GM19023 (cell line): ENCODE data around the gene EGFR.

ENCODE experiments used
- ATAC-seq: cut with Tn5 transposase; IDR thresholded peaks from one replicate; pipeline ENCODE4 v1.9.1; 2021; ENCODE audit warnings: mild to moderate bottlenecking, moderate library complexity; ENCODE audit not compliant: unreplicated experiment

Gene EGFR

GRCh38 chr7:55018361-55019190 is at the start of gene EGFR:
EGFR (plus strand) TSS chr7:55019017; CDS start chr7:55019278, 261 bp downstream.
- ATAC-seq = no peak

GRCh38 chr7:54969208-54969967 is 49.4 kb upstream of the EGFR start:
- no peak for ATAC-seq

GRCh38 chr7:54972733-54973294 is 46.0 kb upstream of the EGFR start:
- ATAC-seq = no peak

GRCh38 chr7:54978364-54979116 is 40.3 kb upstream of the EGFR start:
- ATAC-seq = no peak

GRCh38 chr7:54980521-54980920 is 38.3 kb upstream of the EGFR start:
- ATAC-seq = no peak

- no peak for ATAC-seq
Observed at GRCh38 chr7:54981913-54982312, 36.9 kb upstream of the EGFR start.

- ATAC-seq = no peak
Observed at GRCh38 chr7:54985426-54986330, 33.1 kb upstream of the EGFR start.

- ATAC-seq = no peak
Observed at GRCh38 chr7:54986716-54987115, 32.1 kb upstream of the EGFR start.

GRCh38 chr7:54987772-54988171 is 31.0 kb upstream of the EGFR start:
- ATAC-seq = no peak

- no peak for ATAC-seq
Observed at GRCh38 chr7:54988516-54988915, 30.3 kb upstream of the EGFR start.

GRCh38 chr7:54989453-54990225 is 29.2 kb upstream of the EGFR start:
- ATAC-seq = no peak

GRCh38 chr7:54991341-54991740 is 27.5 kb upstream of the EGFR start:
- no peak for ATAC-seq

- no peak for ATAC-seq
Observed at GRCh38 chr7:54992871-54993475, 25.8 kb upstream of the EGFR start.

- ATAC-seq = no peak
Observed at GRCh38 chr7:54995166-54995565, 23.7 kb upstream of the EGFR start.

GRCh38 chr7:54995610-54996363 is 23.0 kb upstream of the EGFR start:
- ATAC-seq = peak; percentile 89

- no peak for ATAC-seq
Observed at GRCh38 chr7:54996391-54996790, 22.4 kb upstream of the EGFR start.

GRCh38 chr7:55004579-55004978 is 14.2 kb upstream of the EGFR start:
- no peak for ATAC-seq

- no peak for ATAC-seq
Observed at GRCh38 chr7:55005241-55005851, 13.5 kb upstream of the EGFR start.
